SK-N-SH treated with all-trans-retinoic acid at 6 μM for 48 hours (cell line): ENCODE measurements around the gene ENOSF1.

Experiments used
- ATAC-seq: fragments of 200-7000 bp; cut with Tn5 transposase; 3 replicates; pipeline ENCODE4 v1.9.1; 2020; ENCODE audit warnings: mild to moderate bottlenecking, moderate library complexity
- ARNTL ChIP-seq: fragments of 450-650 bp; formaldehyde crosslinking; IDR thresholded peaks from 2 replicates; pipeline ENCODE4 v1.5.0; 2020; ENCODE audit warnings: low read depth, mild to moderate bottlenecking, moderate library complexity, borderline replicate concordance
- BACH2 ChIP-seq: fragments of 250-450 bp; sonication (Bioruptor Pico); IDR thresholded peaks from 2 replicates; pipeline ENCODE4 v1.9.0; 2021; ENCODE audit warnings: mild to moderate bottlenecking, borderline replicate concordance
- CSDC2 ChIP-seq: fragments of 250-450 bp; sonication (Bioruptor Pico); IDR thresholded peaks from 2 replicates; pipeline ENCODE4 v1.5.0; 2020; ENCODE audit warnings: mild to moderate bottlenecking, moderate library complexity
- ESRRG ChIP-seq: fragments of 250-450 bp; sonication (Bioruptor Pico); IDR thresholded peaks from 2 replicates; pipeline ENCODE4 v1.6.1; 2021; ENCODE audit warnings: mild to moderate bottlenecking
- GLIS3 ChIP-seq: fragments of 250-450 bp; sonication (Bioruptor Pico); IDR thresholded peaks from 2 replicates; pipeline ENCODE4 v1.5.0; 2020; ENCODE audit warnings: mild to moderate bottlenecking, moderate library complexity
- ISL1 ChIP-seq: fragments of 250-450 bp; sonication (Bioruptor Pico); IDR thresholded peaks from 2 replicates; pipeline ENCODE4 v2.1.2; 2022; ENCODE audit warnings: mild to moderate bottlenecking, moderate library complexity
- OSR1 ChIP-seq: fragments of 250-450 bp; sonication (Bioruptor Pico); IDR thresholded peaks from 2 replicates; pipeline ENCODE4 v1.8.0; 2022; ENCODE audit warnings: moderate library complexity, mild to moderate bottlenecking, inconsistent platforms
- PPARA ChIP-seq: fragments of 250-450 bp; sonication (Bioruptor Pico); IDR thresholded peaks from 2 replicates; pipeline ENCODE4 v1.5.0; 2020; ENCODE audit warnings: mild to moderate bottlenecking, borderline replicate concordance
- RARB ChIP-seq: fragments of 250-450 bp; sonication (Bioruptor Pico); IDR thresholded peaks from 2 replicates; pipeline ENCODE4 v1.8.0; 2021; ENCODE audit warnings: mild to moderate bottlenecking, moderate library complexity
- SNAI2 ChIP-seq: fragments of 250-450 bp; sonication (Bioruptor Pico); IDR thresholded peaks from 2 replicates; pipeline ENCODE4 v1.5.0; 2020; ENCODE audit warnings: mild to moderate bottlenecking, moderate library complexity
- TCF4 ChIP-seq: fragments of 250-450 bp; sonication (Bioruptor Pico); IDR thresholded peaks from 2 replicates; pipeline ENCODE4 v1.8.0; 2021; ENCODE audit warnings: mild to moderate bottlenecking, moderate library complexity, borderline replicate concordance
- TOX ChIP-seq: fragments of 250-450 bp; sonication (Bioruptor Pico); IDR thresholded peaks from 2 replicates; pipeline ENCODE4 v1.8.0; 2021; ENCODE audit warnings: mild to moderate bottlenecking, moderate library complexity, borderline replicate concordance
- ZFP3 ChIP-seq: fragments of 250-450 bp; sonication (Bioruptor Pico); IDR thresholded peaks from 2 replicates; pipeline ENCODE4 v1.5.0; 2020; ENCODE audit warnings: mild to moderate bottlenecking, moderate library complexity
- ZNF565 ChIP-seq: fragments of 450-650 bp; formaldehyde crosslinking; conservative IDR thresholded peaks from 2 replicates; pipeline ENCODE4 v1.5.0; 2020; ENCODE audit warnings: low read depth, mild to moderate bottlenecking, moderate library complexity
- ZNF70 ChIP-seq: fragments of 450-650 bp; formaldehyde crosslinking; IDR thresholded peaks from 2 replicates; pipeline ENCODE4 v1.5.0; 2020; ENCODE audit warnings: mild to moderate bottlenecking, moderate library complexity
- ZNF8 ChIP-seq: fragments of 450-650 bp; formaldehyde crosslinking; IDR thresholded peaks from 2 replicates; pipeline ENCODE4 v1.5.0; 2020; ENCODE audit warnings: mild to moderate bottlenecking, moderate library complexity
- TF ChIP-seq, protein P1 (sequence below): fragments of 250-450 bp; sonication (Bioruptor Pico); IDR thresholded peaks from 2 replicates; pipeline ENCODE4 v1.5.1; 2021; ENCODE audit warnings: mild to moderate bottlenecking, moderate library complexity
- TF ChIP-seq, protein P2 (sequence below): fragments of 250-450 bp; sonication (Bioruptor Pico); IDR thresholded peaks from 2 replicates; pipeline ENCODE4 v1.8.0; 2020; ENCODE audit warnings: mild to moderate bottlenecking, moderate library complexity, borderline replicate concordance
- TF ChIP-seq, protein P3 (sequence below): fragments of 250-450 bp; sonication (Bioruptor Pico); IDR thresholded peaks from 2 replicates; pipeline ENCODE4 v1.8.0; 2021; ENCODE audit warnings: low read depth, mild to moderate bottlenecking, moderate library complexity, borderline replicate concordance
- TF ChIP-seq, protein P4 (sequence below): fragments of 250-450 bp; sonication (Bioruptor Pico); IDR thresholded peaks from 2 replicates; pipeline ENCODE4 v1.5.0; 2020; ENCODE audit warnings: mild to moderate bottlenecking, moderate library complexity
- TF ChIP-seq, protein P5 (sequence below): fragments of 250-450 bp; sonication (Bioruptor Pico); IDR thresholded peaks from 2 replicates; pipeline ENCODE4 v1.5.1; 2020; ENCODE audit warnings: low read depth, mild to moderate bottlenecking, moderate library complexity

The ENOSF1 gene

DNA sequence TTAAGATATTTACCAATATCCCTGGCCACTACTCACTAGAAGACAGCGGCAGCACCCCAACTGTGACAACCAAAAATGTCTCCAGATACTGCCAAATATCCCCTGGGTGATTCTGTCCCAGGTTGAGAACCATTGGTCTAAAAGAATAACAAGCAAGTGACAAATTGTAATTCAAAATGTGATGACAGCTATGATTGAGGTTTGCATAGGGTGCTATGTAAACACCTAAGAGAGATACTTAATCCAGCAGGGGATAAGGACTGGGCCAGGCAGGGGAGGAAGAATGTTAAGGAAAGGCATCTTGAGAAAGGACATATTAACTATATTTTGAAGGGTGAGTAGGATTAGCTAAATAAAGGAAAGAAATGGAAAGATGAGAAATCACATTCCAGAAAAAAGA lies 38.0 kb upstream of the ENOSF1 start:
- ATAC-seq: no peak
- TF ChIP-seq ARNTL (CRISPR knock-in tag) (no peak), ZNF70 (CRISPR knock-in tag) (no peak), GLIS3 (CRISPR knock-in tag) (no peak), BACH2 (no peak), RARB (CRISPR knock-in tag) (no peak), TCF4 (no peak), PPARA (no peak), OSR1 (CRISPR knock-in tag) (no peak), ZNF8 (CRISPR knock-in tag) (no peak), ISL1 (CRISPR knock-in tag) (no peak), SNAI2 (CRISPR knock-in tag) (no peak), ZFP3 (no peak), ZNF565 (no peak)
- TF ChIP-seq, protein P1, sequence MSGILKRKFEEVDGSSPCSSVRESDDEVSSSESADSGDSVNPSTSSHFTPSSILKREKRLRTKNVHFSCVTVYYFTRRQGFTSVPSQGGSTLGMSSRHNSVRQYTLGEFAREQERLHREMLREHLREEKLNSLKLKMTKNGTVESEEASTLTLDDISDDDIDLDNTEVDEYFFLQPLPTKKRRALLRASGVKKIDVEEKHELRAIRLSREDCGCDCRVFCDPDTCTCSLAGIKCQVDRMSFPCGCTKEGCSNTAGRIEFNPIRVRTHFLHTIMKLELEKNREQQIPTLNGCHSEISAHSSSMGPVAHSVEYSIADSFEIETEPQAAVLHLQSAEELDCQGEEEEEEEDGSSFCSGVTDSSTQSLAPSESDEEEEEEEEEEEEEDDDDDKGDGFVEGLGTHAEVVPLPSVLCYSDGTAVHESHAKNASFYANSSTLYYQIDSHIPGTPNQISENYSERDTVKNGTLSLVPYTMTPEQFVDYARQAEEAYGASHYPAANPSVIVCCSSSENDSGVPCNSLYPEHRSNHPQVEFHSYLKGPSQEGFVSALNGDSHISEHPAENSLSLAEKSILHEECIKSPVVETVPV (CRISPR knock-in tag): no peak
- TF ChIP-seq, protein P2, sequence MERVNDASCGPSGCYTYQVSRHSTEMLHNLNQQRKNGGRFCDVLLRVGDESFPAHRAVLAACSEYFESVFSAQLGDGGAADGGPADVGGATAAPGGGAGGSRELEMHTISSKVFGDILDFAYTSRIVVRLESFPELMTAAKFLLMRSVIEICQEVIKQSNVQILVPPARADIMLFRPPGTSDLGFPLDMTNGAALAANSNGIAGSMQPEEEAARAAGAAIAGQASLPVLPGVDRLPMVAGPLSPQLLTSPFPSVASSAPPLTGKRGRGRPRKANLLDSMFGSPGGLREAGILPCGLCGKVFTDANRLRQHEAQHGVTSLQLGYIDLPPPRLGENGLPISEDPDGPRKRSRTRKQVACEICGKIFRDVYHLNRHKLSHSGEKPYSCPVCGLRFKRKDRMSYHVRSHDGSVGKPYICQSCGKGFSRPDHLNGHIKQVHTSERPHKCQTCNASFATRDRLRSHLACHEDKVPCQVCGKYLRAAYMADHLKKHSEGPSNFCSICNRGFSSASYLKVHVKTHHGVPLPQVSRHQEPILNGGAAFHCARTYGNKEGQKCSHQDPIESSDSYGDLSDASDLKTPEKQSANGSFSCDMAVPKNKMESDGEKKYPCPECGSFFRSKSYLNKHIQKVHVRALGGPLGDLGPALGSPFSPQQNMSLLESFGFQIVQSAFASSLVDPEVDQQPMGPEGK (CRISPR knock-in tag): no peak
- TF ChIP-seq, protein P3, sequence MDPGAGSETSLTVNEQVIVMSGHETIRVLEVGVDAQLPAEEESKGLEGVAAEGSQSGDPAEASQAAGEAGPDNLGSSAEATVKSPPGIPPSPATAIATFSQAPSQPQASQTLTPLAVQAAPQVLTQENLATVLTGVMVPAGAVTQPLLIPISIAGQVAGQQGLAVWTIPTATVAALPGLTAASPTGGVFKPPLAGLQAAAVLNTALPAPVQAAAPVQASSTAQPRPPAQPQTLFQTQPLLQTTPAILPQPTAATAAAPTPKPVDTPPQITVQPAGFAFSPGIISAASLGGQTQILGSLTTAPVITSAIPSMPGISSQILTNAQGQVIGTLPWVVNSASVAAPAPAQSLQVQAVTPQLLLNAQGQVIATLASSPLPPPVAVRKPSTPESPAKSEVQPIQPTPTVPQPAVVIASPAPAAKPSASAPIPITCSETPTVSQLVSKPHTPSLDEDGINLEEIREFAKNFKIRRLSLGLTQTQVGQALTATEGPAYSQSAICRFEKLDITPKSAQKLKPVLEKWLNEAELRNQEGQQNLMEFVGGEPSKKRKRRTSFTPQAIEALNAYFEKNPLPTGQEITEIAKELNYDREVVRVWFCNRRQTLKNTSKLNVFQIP (CRISPR knock-in tag): no peak
- TF ChIP-seq, protein P4, sequence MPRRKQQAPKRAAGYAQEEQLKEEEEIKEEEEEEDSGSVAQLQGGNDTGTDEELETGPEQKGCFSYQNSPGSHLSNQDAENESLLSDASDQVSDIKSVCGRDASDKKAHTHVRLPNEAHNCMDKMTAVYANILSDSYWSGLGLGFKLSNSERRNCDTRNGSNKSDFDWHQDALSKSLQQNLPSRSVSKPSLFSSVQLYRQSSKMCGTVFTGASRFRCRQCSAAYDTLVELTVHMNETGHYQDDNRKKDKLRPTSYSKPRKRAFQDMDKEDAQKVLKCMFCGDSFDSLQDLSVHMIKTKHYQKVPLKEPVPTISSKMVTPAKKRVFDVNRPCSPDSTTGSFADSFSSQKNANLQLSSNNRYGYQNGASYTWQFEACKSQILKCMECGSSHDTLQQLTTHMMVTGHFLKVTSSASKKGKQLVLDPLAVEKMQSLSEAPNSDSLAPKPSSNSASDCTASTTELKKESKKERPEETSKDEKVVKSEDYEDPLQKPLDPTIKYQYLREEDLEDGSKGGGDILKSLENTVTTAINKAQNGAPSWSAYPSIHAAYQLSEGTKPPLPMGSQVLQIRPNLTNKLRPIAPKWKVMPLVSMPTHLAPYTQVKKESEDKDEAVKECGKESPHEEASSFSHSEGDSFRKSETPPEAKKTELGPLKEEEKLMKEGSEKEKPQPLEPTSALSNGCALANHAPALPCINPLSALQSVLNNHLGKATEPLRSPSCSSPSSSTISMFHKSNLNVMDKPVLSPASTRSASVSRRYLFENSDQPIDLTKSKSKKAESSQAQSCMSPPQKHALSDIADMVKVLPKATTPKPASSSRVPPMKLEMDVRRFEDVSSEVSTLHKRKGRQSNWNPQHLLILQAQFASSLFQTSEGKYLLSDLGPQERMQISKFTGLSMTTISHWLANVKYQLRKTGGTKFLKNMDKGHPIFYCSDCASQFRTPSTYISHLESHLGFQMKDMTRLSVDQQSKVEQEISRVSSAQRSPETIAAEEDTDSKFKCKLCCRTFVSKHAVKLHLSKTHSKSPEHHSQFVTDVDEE (CRISPR knock-in tag): no peak
- TF ChIP-seq, all 23 proteins: peak for 0

DNA sequence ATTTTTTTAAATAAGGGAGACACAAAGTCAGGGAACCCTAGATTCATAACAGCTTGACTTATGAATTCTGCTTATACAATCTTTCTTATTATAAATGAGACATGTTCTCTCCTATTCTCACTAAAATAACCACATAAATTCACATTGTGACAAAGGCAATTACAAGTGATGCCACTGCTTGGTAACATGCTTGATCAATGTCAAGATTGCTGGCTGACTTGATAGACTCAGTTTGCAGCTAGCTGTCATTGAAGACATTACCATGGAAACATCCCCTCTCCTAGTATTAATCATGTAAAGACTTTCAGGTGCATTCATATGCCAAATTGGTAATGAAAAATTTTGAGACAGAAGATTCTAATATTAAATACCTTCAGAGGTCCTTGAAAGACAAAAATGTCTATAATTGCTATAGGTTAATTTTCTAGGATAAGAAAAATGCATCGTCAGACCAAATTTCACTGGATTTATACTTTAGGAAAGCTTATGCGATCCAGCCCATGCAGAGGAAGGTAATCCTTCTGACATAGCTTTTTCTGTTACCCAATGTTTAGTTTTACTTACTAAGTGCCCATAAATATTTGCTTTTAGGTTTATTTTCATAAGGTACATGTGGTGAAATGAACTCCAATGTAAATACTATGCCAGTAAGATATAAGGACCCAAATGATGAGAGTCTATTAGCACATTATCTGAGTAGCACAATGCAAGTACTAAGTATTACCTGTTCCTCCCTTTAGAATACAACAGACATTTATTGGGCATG lies 32.6 kb upstream of the ENOSF1 start:
- TF ChIP-seq PPARA (no peak), ZNF565 (no peak), ARNTL (CRISPR knock-in tag) (no peak), ESRRG (no peak), ZNF70 (CRISPR knock-in tag) (no peak), CSDC2 (CRISPR knock-in tag) (no peak), TOX (CRISPR knock-in tag) (no peak), RARB (CRISPR knock-in tag) (no peak), ZFP3 (no peak), ZNF8 (CRISPR knock-in tag) (no peak), TCF4 (no peak)
- TF ChIP-seq, protein P5, sequence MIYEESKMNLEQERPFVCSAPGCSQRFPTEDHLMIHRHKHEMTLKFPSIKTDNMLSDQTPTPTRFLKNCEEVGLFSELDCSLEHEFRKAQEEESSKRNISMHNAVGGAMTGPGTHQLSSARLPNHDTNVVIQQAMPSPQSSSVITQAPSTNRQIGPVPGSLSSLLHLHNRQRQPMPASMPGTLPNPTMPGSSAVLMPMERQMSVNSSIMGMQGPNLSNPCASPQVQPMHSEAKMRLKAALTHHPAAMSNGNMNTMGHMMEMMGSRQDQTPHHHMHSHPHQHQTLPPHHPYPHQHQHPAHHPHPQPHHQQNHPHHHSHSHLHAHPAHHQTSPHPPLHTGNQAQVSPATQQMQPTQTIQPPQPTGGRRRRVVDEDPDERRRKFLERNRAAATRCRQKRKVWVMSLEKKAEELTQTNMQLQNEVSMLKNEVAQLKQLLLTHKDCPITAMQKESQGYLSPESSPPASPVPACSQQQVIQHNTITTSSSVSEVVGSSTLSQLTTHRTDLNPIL: no peak
- TF ChIP-seq, protein P1 (CRISPR knock-in tag): no peak
- TF ChIP-seq, protein P3 (CRISPR knock-in tag): no peak
- TF ChIP-seq, protein P4 (CRISPR knock-in tag): no peak

More for the DNA sequence above, 32.6 kb upstream of the ENOSF1 start:
- ATAC-seq: no peak
